ENCODE measurements around the gene PIM3. TPM values are rescaled to one million over a fixed set of nuclear protein-coding genes. Genes with fewer than 3 reads are reported as not detected.

PIM3 gene
- total RNA-seq, 1 donor, result 19.9 TPM

- Histone ChIP-seq H3K36me3 (ENCODE audit: insufficient read depth, low read length) (peaks cover 8% of the 10 kb centered on the region), H3K79me2 (ENCODE audit: insufficient read depth, low read length) (no peaks in the 10 kb centered on the region), H3K4me3 (ENCODE audit: insufficient read depth, low read length) (no peak overlapping the region), H3K27me3 (ENCODE audit: insufficient read depth, low read length) (no peaks in the 10 kb centered on the region), H2AFZ (ENCODE audit: low read length) (no peak overlapping the region), H3K4me2 (ENCODE audit: insufficient read depth, low read length) (no peak overlapping the region), H4K20me1 (ENCODE audit: insufficient read depth, low read length) (peaks cover 2% of the 10 kb centered on the region), H3K4me1 (ENCODE audit: insufficient read depth, low read length) (no peaks in the 10 kb centered on the region), H3K27ac (ENCODE audit: low read depth, low read length) (no peak overlapping the region), H3K9me3 (ENCODE audit: low read depth, low read length) (no peaks in the 10 kb centered on the region)
- DNase-seq (ENCODE audit: insufficient read length, low spot score, missing footprints), result no peak
- no peak for TF ChIP-seq CTCF (IDR thresholded peaks at IDR 0.05; ENCODE audit: extremely low read depth, low read depth, low read length)
These were observed 33.7 kb upstream of the PIM3 start for GRCh38 chr22:49926916-49927315.

GRCh38 chr22:49927483-49928184 is 32.9 kb upstream of the PIM3 start:
- Histone ChIP-seq H2AFZ (ENCODE audit: low read length) (no peak overlapping the region), H3K27ac (ENCODE audit: low read depth, low read length) (no peak overlapping the region), H3K9me3 (ENCODE audit: low read depth, low read length) (no peaks in the 10 kb centered on the region), H3K79me2 (ENCODE audit: insufficient read depth, low read length) (no peaks in the 10 kb centered on the region), H3K27me3 (ENCODE audit: insufficient read depth, low read length) (no peaks in the 10 kb centered on the region), H3K4me1 (ENCODE audit: insufficient read depth, low read length) (no peaks in the 10 kb centered on the region), H3K4me2 (ENCODE audit: insufficient read depth, low read length) (no peak overlapping the region), H3K4me3 (ENCODE audit: insufficient read depth, low read length) (no peak overlapping the region), H3K36me3 (ENCODE audit: insufficient read depth, low read length) (peaks cover 5% of the 10 kb centered on the region), H4K20me1 (ENCODE audit: insufficient read depth, low read length) (peaks cover 2% of the 10 kb centered on the region)
- no peak for DNase-seq (ENCODE audit: insufficient read length, low spot score, missing footprints)
- TF ChIP-seq CTCF (IDR thresholded peaks at IDR 0.05; ENCODE audit: extremely low read depth, low read depth, low read length), result no peak

- no peak for DNase-seq (ENCODE audit: insufficient read length, low spot score, missing footprints)
- no peak overlapping the region for H3K4me3 ChIP-seq (ENCODE audit: insufficient read depth, low read length)
- H3K9me3 ChIP-seq (ENCODE audit: low read depth, low read length), result no peaks in the 10 kb centered on the region
- H4K20me1 ChIP-seq (ENCODE audit: insufficient read depth, low read length), result peaks cover 2% of the 10 kb centered on the region
- H3K79me2 ChIP-seq (ENCODE audit: insufficient read depth, low read length), result no peaks in the 10 kb centered on the region
- no peak overlapping the region for H2AFZ ChIP-seq (ENCODE audit: low read length)
- no peak overlapping the region for H3K27ac ChIP-seq (ENCODE audit: low read depth, low read length)
- no peaks in the 10 kb centered on the region for H3K27me3 ChIP-seq (ENCODE audit: insufficient read depth, low read length)
- peaks cover 5% of the 10 kb centered on the region for H3K36me3 ChIP-seq (ENCODE audit: insufficient read depth, low read length)
- no peaks in the 10 kb centered on the region for H3K4me1 ChIP-seq (ENCODE audit: insufficient read depth, low read length)
- no peak overlapping the region for H3K4me2 ChIP-seq (ENCODE audit: insufficient read depth, low read length)
- no peak for TF ChIP-seq CTCF (IDR thresholded peaks at IDR 0.05; ENCODE audit: extremely low read depth, low read depth, low read length)
These were observed 32.4 kb upstream of the PIM3 start for GRCh38 chr22:49928185-49928495.

- Histone ChIP-seq H2AFZ (ENCODE audit: low read length) (no peak overlapping the region), H4K20me1 (ENCODE audit: insufficient read depth, low read length) (peaks cover 2% of the 10 kb centered on the region), H3K36me3 (ENCODE audit: insufficient read depth, low read length) (peaks cover 2% of the 10 kb centered on the region), H3K9me3 (ENCODE audit: low read depth, low read length) (no peaks in the 10 kb centered on the region), H3K27ac (ENCODE audit: low read depth, low read length) (no peak overlapping the region), H3K4me2 (ENCODE audit: insufficient read depth, low read length) (no peak overlapping the region), H3K79me2 (ENCODE audit: insufficient read depth, low read length) (no peaks in the 10 kb centered on the region), H3K4me3 (ENCODE audit: insufficient read depth, low read length) (no peak overlapping the region), H3K4me1 (ENCODE audit: insufficient read depth, low read length) (no peaks in the 10 kb centered on the region), H3K27me3 (ENCODE audit: insufficient read depth, low read length) (no peaks in the 10 kb centered on the region)
- no peak for DNase-seq (ENCODE audit: insufficient read length, low spot score, missing footprints)
- TF ChIP-seq CTCF (IDR thresholded peaks at IDR 0.05; ENCODE audit: extremely low read depth, low read depth, low read length), result no peak
These were observed 31.9 kb upstream of the PIM3 start for GRCh38 chr22:49928555-49929210.

All from osteoblast (primary cell).